Esophagus muscularis mucosa (tissue), 4 donors: ENCODE measurements around the gene METRNL. TPM values are rescaled to one million over a fixed set of nuclear protein-coding genes. Genes with fewer than 3 reads are reported as not detected.

ENCODE experiments used
- DNase-seq: peaks from one replicate; pipeline ENCODE4 v3.0.0-alpha.2; 2017; ENCODE audit errors: extremely low spot score
- H3K27ac ChIP-seq, 4 donors: fragments of 200-600 bp; sonication (generic); replicated peaks in 1 of 4; 1 replicate in 3 of 4; 2 replicates in 1 of 4; pipeline ENCODE4 v1.5.1; 2016 to 2019; ENCODE audit warnings: mild to moderate bottlenecking in 1 of 4
- H3K27me3 ChIP-seq, 4 donors: fragments of 200-600 bp; sonication (generic); one replicate each; pipeline versions ENCODE4 v1.5.1 to v1.6.0; 2016 to 2019
- H3K36me3 ChIP-seq, 4 donors: fragments of 200-600 bp; sonication (generic); one replicate each; pipeline ENCODE4 v1.5.1; 2016 to 2019
- H3K4me1 ChIP-seq, 4 donors: fragments of 200-600 bp; sonication (generic); one replicate each; pipeline ENCODE4 v1.5.1; 2016 to 2019
- H3K4me3 ChIP-seq, 4 donors: fragments of 200-600 bp; sonication (generic); 1 replicate in 2 of 4; 2 replicates in 2 of 4; pipeline ENCODE4 v1.5.1; 2016 to 2019; ENCODE audit warnings: mild to moderate bottlenecking in 4 of 4, moderate library complexity in 1 of 4
- H3K9me3 ChIP-seq, 4 donors: fragments of 200-600 bp; sonication (generic); 1 replicate in 3 of 4; 2 replicates in 1 of 4; pipeline ENCODE4 v1.5.1; 2016 to 2019
- CTCF ChIP-seq, 3 experiments: fragments of 200-600 bp in 2 of 3; fragments of 450-650 bp in 1 of 3; sonication (generic) in 2 of 3; IDR thresholded peaks; one replicate each; pipeline ENCODE4 v1.5.1; 2017 to 2019; ENCODE audit warnings: antibody characterized with exemption in 3 of 3, mild to moderate bottlenecking in 2 of 3, moderate library complexity in 1 of 3
- EP300 ChIP-seq: sonication (generic); formaldehyde crosslinking; IDR thresholded peaks from one replicate; pipeline ENCODE4 v1.6.1; 2017; ENCODE audit warnings: antibody characterized with exemption
- POLR2A ChIP-seq: fragments of 450-650 bp; IDR thresholded peaks from one replicate; pipeline ENCODE4 v1.6.1; 2017; ENCODE audit warnings: antibody characterized with exemption, moderate library complexity, mild to moderate bottlenecking, low read depth
- POLR2AphosphoS5 ChIP-seq, 2 donors: sonication (generic); formaldehyde crosslinking; IDR thresholded peaks; one replicate each; pipeline ENCODE4 v1.6.1; 2017; ENCODE audit warnings: antibody characterized with exemption in 2 of 2
- WGBS: methylation state at CpG from one replicate; pipeline ENCODE4 v1.1.5; 2018; 5-methylcytosine and 5-hydroxymethylcytosine counted together
- intact Hi-C: fragments of 100-400 bp; cut with DNase I; formaldehyde crosslinking; loops from one replicate; pipeline ENCODE4 v1.15.1; 2023
- total RNA-seq, 4 donors: library from RNA; depleted of rRNA; stranded (reverse); fragments of >200 nt; gene quantifications; one replicate each; pipeline versions ENCODE4 v1.1.0 to v1.2.1, GENCODE V29; 2016

METRNL gene
- total RNA-seq, 4 donors from 2014 or later, result 36.5 to 124 (median 61.5) TPM

GRCh38 chr17:83100220-83100852, 20.9 kb downstream of the METRNL start:
- DNase-seq, result no peak
- Histone ChIP-seq H3K4me3 (peak overlapping the region; percentile 28 to 50 (median 40)), H3K27me3 (peaks cover 3 to 49% (median 8%) of the 10 kb centered on the region in 4 donors), H3K36me3 (peaks cover 7 to 18% (median 16%) of the 10 kb centered on the region in 4 donors), H3K27ac (peak overlapping the region; percentile 42 to 64 (median 56)), H3K4me1 (peaks cover 38 to 63% (median 58%) of the 10 kb centered on the region in 4 donors), H3K9me3 (no peaks in the 10 kb centered on the region)
- intact Hi-C loops, result no loop called here
- TF ChIP-seq CTCF (IDR thresholded peaks at IDR 0.05), result no peak
- no peak for TF ChIP-seq EP300
- no peak for TF ChIP-seq POLR2AphosphoS5 (IDR thresholded peaks at IDR 0.05)
- TF ChIP-seq POLR2A, result no peak
- 13% methylated on average over 14 of the region's 24 CpGs for WGBS

- DNase-seq, result no peak
- Histone ChIP-seq H3K9me3 (no peaks in the 10 kb centered on the region), H3K4me1 (peaks cover 38 to 68% (median 64%) of the 10 kb centered on the region in 4 donors), H3K27ac (peak overlapping the region; percentile 29 to 65 (median 47)), H3K27me3 (peaks cover 3 to 49% (median 8%) of the 10 kb centered on the region in 4 donors), H3K4me3 (no peak overlapping the region), H3K36me3 (peaks cover under 1 to 12% (median 10%) of the 10 kb centered on the region in 4 donors)
- 22% methylated on average over 13 of the region's 22 CpGs for WGBS
- intact Hi-C loops, result no loop called here
- TF ChIP-seq POLR2AphosphoS5 (IDR thresholded peaks at IDR 0.05) (no peak), CTCF (IDR thresholded peaks at IDR 0.05) (no peak), EP300 (no peak), POLR2A (no peak)
These were observed 21.5 kb downstream of the METRNL start for GRCh38 chr17:83100853-83101391.

GRCh38 chr17:83101805-83102480, 22.5 kb downstream of the METRNL start:
- Histone ChIP-seq H3K9me3 (no peaks in the 10 kb centered on the region), H3K36me3 (peaks cover 0 to 2% (median under 1%) of the 10 kb centered on the region in 4 donors), H3K4me3 (peak overlapping the region in 1 of 4 donors; percentile 13), H3K27me3 (peaks cover 3 to 49% (median 8%) of the 10 kb centered on the region in 4 donors), H3K27ac (peak overlapping the region; percentile 29 to 65 (median 47)), H3K4me1 (peaks cover 38 to 75% (median 70%) of the 10 kb centered on the region in 4 donors)
- WGBS, result 54% methylated on average over 3 of the region's 22 CpGs
- DNase-seq, result no peak
- intact Hi-C loops, result no loop called here
- TF ChIP-seq POLR2AphosphoS5 (IDR thresholded peaks at IDR 0.05), result peak in 1 of 2 donors; percentile 43
- no peak for TF ChIP-seq POLR2A
- no peak for TF ChIP-seq CTCF (IDR thresholded peaks at IDR 0.05)
- TF ChIP-seq EP300, result no peak

GRCh38 chr17:83103200-83103942, 24.0 kb downstream of the METRNL start:
- TF ChIP-seq POLR2AphosphoS5 (IDR thresholded peaks at IDR 0.05) (peak in 1 of 2 donors; percentile 29), POLR2A (no peak)
- H3K4me1 ChIP-seq, result peaks cover 31 to 74% (median 66%) of the 10 kb centered on the region in 4 donors
- peak overlapping the region; percentile 54 to 75 (median 72) for H3K27ac ChIP-seq
- H3K27me3 ChIP-seq, result peaks cover 3 to 50% (median 8%) of the 10 kb centered on the region in 4 donors
- H3K9me3 ChIP-seq, result no peaks in the 10 kb centered on the region
- DNase-seq, result peak; percentile 94
- peak overlapping the region; percentile 24 to 45 (median 34) for H3K4me3 ChIP-seq
- intact Hi-C loops, result no loop called here
- H3K36me3 ChIP-seq, result no peaks in the 10 kb centered on the region
- 39% methylated on average over 38 of the region's 60 CpGs for WGBS
